Panc1 (cell line): ENCODE results near the gene ATP5F1E. TPM values are rescaled to one million over a fixed set of nuclear protein-coding genes. Genes with fewer than 3 reads are reported as not detected.

Experiments
- ATAC-seq: fragments of 200-7000 bp; cut with Tn5 transposase; 2 replicates; pipeline ENCODE4 v1.9.1; 2020; ENCODE audit warnings: mild to moderate bottlenecking, moderate library complexity
- Bru-seq: library from RNA; stranded (reverse); fragments of 400-500 nt; gene quantifications from one replicate; lab custom pipeline; 2021; lab: Mats Ljungman, UMichigan
- BruChase-seq, 2 experiments: library from RNA; stranded (reverse); fragments of 400-500 nt; gene quantifications; one replicate each; lab custom pipeline; 2021; lab: Mats Ljungman, UMichigan
- BruUV-seq: library from RNA; stranded (reverse); fragments of 400-500 nt; replicated peaks from 2 replicates; lab custom pipeline; 2021; lab: Mats Ljungman, UMichigan
- CTCF ChIA-PET: fragments of 300-600 bp; sonication (Branson Sonifier 250); formaldehyde crosslinking; loops from one replicate; lab custom pipeline; 2022; ENCODE audit warnings: antibody characterized with exemption; lab: Charles Lee
- POLR2A ChIA-PET: fragments of 300-600 bp; sonication (Branson Sonifier 250); formaldehyde crosslinking; loops from one replicate; lab custom pipeline; 2022; ENCODE audit warnings: antibody characterized with exemption; lab: Charles Lee
- DNase-seq: peaks from one replicate; pipeline ENCODE4 v3.0.0-alpha.2; 2010; ENCODE audit warnings: low read depth, low spot score
- H3K27ac ChIP-seq: 2 replicates; pipeline ENCODE4 v1.5.1; 2011; ENCODE audit warnings: mild to moderate bottlenecking, low read length, inconsistent platforms
- H3K27me3 ChIP-seq: fragments of 200-500 bp; sonication (Bioruptor generic); 2 replicates; pipeline ENCODE4 v1.6.0; 2014; ENCODE audit warnings: low read length, inconsistent platforms; ENCODE audit not compliant: control insufficient read depth, insufficient read depth
- H3K36me3 ChIP-seq: fragments of 200-500 bp; sonication (Bioruptor generic); 2 replicates; pipeline ENCODE4 v1.5.1; 2014; ENCODE audit warnings: inconsistent platforms, mild to moderate bottlenecking, low read length, moderate library complexity; ENCODE audit not compliant: control insufficient read depth, insufficient read depth
- H3K4me1 ChIP-seq: 2 replicates; pipeline ENCODE4 v1.5.1; 2011; ENCODE audit warnings: inconsistent platforms, mild to moderate bottlenecking, low read length, moderate library complexity; ENCODE audit not compliant: control insufficient read depth, insufficient read depth
- H3K4me3 ChIP-seq, 2 experiments: 2 replicates each; pipeline ENCODE4 v1.5.1; 2011 to 2012; ENCODE audit warnings: low read depth in 2 of 2, low read length in 2 of 2, mild to moderate bottlenecking in 2 of 2, inconsistent platforms in 1 of 2, moderate library complexity in 1 of 2
- H3K9me3 ChIP-seq: fragments of 200-500 bp; sonication (Bioruptor generic); 2 replicates; pipeline ENCODE4 v1.5.1; 2014; ENCODE audit warnings: low read depth, mild to moderate bottlenecking, inconsistent platforms, low read length, moderate library complexity; ENCODE audit not compliant: control insufficient read depth, insufficient read depth
- POLR2AphosphoS5 ChIP-seq: IDR thresholded peaks from 2 replicates; pipeline ENCODE4 v1.6.1; 2012; ENCODE audit warnings: mild to moderate bottlenecking, low read depth, low read length, moderate library complexity
- SIN3A ChIP-seq: IDR thresholded peaks from 2 replicates; pipeline ENCODE4 v1.6.1; 2012; ENCODE audit warnings: low read depth, mild to moderate bottlenecking, low read length, moderate library complexity, borderline replicate concordance; ENCODE audit not compliant: insufficient read depth
- TCF7L2 ChIP-seq: IDR thresholded peaks from 2 replicates; pipeline ENCODE4 v1.6.1; 2011; ENCODE audit warnings: mild to moderate bottlenecking, low read depth, low read length, inconsistent platforms
- in situ Hi-C: cut with HindIII; loops from 2 replicates; pipeline ENCODE4 v1.10.0; 2016; ENCODE audit warnings: low sequenced_read_pairs, low pct_unique_long_range_greater_than_20kb
- intact Hi-C: fragments of 100-400 bp; cut with micrococcal nuclease; formaldehyde crosslinking; loops from one replicate; pipeline ENCODE4 v1.10.0; 2022; ENCODE audit not compliant: unreplicated experiment
- long read RNA-seq: library from polyadenylated mRNA; unstranded; transcript quantifications from one replicate; pipeline ENCODE4 v2.0.0, GENCODE V29; 2021; ENCODE audit not compliant: unreplicated experiment
- polyA plus RNA-seq: library from polyadenylated mRNA; unstranded; fragments of >200 nt; gene quantifications from one replicate; pipeline ENCODE4 v1.2.1, GENCODE V29; 2012; ENCODE audit warnings: missing spikeins; ENCODE audit not compliant: insufficient read length
- total RNA-seq: library from RNA; stranded (reverse); gene quantifications from one replicate; pipeline ENCODE4 v1.2.1, GENCODE V29; 2021; ENCODE audit not compliant: unreplicated experiment
- TF ChIP-seq, protein P1 (sequence below), 2 experiments: IDR thresholded peaks; 2 replicates each; pipeline ENCODE4 v1.6.1; 2011 to 2012; ENCODE audit warnings: low read depth in 2 of 2, control low read depth in 1 of 2, low read length in 1 of 2, mild to moderate bottlenecking in 1 of 2, moderate library complexity in 1 of 2; ENCODE audit not compliant: insufficient read depth in 1 of 2
- TF ChIP-seq, protein P2 (sequence below): fragments of 450-650 bp; IDR thresholded peaks from 2 replicates; pipeline ENCODE4 v1.5.1; 2017; ENCODE audit warnings: mild to moderate bottlenecking

Gene ATP5F1E
- 90.6 TPM for total RNA-seq
- polyA plus RNA-seq: 203 TPM
- Bru-seq, nascent RNA: percentile 94 among the genes with signal in this experiment
- BruChase-seq, experiment 1, labeled RNA remaining after a 2-hour chase: percentile 64 among the genes with signal in this experiment
- BruChase-seq, experiment 2, labeled RNA remaining after a 6-hour chase: percentile 62 among the genes with signal in this experiment
- long read RNA-seq, transcript ATP5F1E-201 (3 exons, 3,665 nt): major isoform, 257 of 271 reads
- long read RNA-seq, partial matches to known transcripts: 14 of 271 reads
- long read RNA-seq, other reads (novel, unspliced or antisense): 0 of 271 reads

DNA sequence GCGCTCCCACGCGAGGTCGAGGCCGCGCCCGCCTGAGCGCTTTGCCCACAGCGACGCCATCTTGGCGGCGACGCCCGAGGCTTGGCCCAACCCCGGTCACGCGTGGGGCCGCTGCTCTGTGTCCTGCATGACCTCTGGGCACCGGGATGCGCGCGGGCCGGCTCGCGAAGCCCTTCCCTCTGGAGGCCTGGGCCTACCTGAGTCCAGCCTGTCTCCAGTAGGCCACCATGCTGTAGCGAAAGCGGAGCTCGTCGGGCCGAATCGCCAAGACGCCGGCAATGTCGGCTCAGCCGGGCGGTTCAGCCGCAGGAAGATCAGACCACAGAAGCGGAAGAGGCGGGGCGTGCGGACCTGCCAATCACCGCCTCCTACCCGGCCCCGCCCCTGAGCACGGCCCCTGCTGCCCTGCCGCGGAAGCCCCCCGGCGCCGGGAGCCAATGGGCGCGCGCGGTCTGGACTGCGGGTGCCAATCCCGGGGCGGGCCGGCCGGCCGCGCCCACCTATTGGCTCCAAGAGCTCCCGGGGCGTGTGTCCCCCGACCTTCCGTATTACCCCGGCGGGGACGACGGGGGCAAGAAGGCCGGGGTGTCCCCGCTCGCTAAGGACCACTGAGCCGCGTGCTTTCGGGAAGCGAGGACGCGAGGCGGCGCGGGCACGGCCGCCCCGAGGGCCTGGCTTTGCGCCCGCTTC, at the start of gene ATP5F1E:
ATP5F1E (minus strand) TSS at position 313 of the 690 bp plus-strand sequence; CDS start at position 229, 84 bp downstream.
- peak within 1 kb of the TSS; percentile 97 for H3K27ac ChIP-seq
- ATAC-seq (peak; percentile 99), DNase-seq (peak; percentile 41)
- H3K4me1 ChIP-seq: peaks cover 40% of the 10 kb centered on the region
- POLR2A ChIA-PET: interaction anchor here (0.6 to 1.0 kb wide), 3 partner anchors 11 to 1781 kb away, joined by 4 to 8 read pairs (median 4); partner anchors contain the start of gene PRELID3B
- TF ChIP-seq SIN3A: peak; percentile 80; the same call in 1 of the 2 replicates
- TF ChIP-seq, protein P1, sequence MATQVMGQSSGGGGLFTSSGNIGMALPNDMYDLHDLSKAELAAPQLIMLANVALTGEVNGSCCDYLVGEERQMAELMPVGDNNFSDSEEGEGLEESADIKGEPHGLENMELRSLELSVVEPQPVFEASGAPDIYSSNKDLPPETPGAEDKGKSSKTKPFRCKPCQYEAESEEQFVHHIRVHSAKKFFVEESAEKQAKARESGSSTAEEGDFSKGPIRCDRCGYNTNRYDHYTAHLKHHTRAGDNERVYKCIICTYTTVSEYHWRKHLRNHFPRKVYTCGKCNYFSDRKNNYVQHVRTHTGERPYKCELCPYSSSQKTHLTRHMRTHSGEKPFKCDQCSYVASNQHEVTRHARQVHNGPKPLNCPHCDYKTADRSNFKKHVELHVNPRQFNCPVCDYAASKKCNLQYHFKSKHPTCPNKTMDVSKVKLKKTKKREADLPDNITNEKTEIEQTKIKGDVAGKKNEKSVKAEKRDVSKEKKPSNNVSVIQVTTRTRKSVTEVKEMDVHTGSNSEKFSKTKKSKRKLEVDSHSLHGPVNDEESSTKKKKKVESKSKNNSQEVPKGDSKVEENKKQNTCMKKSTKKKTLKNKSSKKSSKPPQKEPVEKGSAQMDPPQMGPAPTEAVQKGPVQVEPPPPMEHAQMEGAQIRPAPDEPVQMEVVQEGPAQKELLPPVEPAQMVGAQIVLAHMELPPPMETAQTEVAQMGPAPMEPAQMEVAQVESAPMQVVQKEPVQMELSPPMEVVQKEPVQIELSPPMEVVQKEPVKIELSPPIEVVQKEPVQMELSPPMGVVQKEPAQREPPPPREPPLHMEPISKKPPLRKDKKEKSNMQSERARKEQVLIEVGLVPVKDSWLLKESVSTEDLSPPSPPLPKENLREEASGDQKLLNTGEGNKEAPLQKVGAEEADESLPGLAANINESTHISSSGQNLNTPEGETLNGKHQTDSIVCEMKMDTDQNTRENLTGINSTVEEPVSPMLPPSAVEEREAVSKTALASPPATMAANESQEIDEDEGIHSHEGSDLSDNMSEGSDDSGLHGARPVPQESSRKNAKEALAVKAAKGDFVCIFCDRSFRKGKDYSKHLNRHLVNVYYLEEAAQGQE (IDR thresholded peaks at IDR 0.05; ENCODE audit: insufficient read depth in 1 of 2, low read depth in 2 of 2, low read length in 1 of 2): no peak
- TF ChIP-seq POLR2AphosphoS5: peak; percentile 94
- TF ChIP-seq, protein P2, sequence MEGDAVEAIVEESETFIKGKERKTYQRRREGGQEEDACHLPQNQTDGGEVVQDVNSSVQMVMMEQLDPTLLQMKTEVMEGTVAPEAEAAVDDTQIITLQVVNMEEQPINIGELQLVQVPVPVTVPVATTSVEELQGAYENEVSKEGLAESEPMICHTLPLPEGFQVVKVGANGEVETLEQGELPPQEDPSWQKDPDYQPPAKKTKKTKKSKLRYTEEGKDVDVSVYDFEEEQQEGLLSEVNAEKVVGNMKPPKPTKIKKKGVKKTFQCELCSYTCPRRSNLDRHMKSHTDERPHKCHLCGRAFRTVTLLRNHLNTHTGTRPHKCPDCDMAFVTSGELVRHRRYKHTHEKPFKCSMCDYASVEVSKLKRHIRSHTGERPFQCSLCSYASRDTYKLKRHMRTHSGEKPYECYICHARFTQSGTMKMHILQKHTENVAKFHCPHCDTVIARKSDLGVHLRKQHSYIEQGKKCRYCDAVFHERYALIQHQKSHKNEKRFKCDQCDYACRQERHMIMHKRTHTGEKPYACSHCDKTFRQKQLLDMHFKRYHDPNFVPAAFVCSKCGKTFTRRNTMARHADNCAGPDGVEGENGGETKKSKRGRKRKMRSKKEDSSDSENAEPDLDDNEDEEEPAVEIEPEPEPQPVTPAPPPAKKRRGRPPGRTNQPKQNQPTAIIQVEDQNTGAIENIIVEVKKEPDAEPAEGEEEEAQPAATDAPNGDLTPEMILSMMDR: no peak
- no TSS peak for BruUV-seq
- intact Hi-C loops: no loop called here
- in situ Hi-C loops: no loop called here
- H3K9me3 ChIP-seq: no peaks in the 10 kb centered on the region
- peaks cover 67% of the 10 kb centered on the region for H3K36me3 ChIP-seq
- no peaks in the 10 kb centered on the region for H3K27me3 ChIP-seq
- CTCF ChIA-PET: interaction anchor here (0.5 to 1.1 kb wide), 5 partner anchors 12 to 464 kb away, joined by 3 to 7 read pairs (median 4); no protein-coding TSS in a partner anchor
- H3K4me3 ChIP-seq: peak within 1 kb of the TSS; percentile 91 to 93

GRCh38 chr20:59081036-59081435, 48.9 kb upstream of the ATP5F1E start:
- H3K36me3 ChIP-seq: no peaks in the 10 kb centered on the region
- no peaks in the 10 kb centered on the region for H3K4me1 ChIP-seq
- TF ChIP-seq POLR2AphosphoS5 (no peak), TCF7L2 (no peak), SIN3A (no peak)
- TF ChIP-seq, protein P1 (IDR thresholded peaks at IDR 0.05; ENCODE audit: insufficient read depth in 1 of 2, low read depth in 2 of 2, low read length in 1 of 2): no peak
- TF ChIP-seq, protein P2: no peak
- H3K4me3 ChIP-seq: no peak overlapping the region
- BruUV-seq: no TSS peak
- H3K9me3 ChIP-seq: no peaks in the 10 kb centered on the region
- H3K27me3 ChIP-seq: peaks cover 11% of the 10 kb centered on the region
- no peak overlapping the region for H3K27ac ChIP-seq
- no peak for ATAC-seq
- ChIA-PET CTCF (interaction anchor here (0.6 kb wide), 1 partner anchor 107 kb away, joined by 3 read pairs; no protein-coding TSS in a partner anchor), POLR2A (no interaction called here)
- in situ Hi-C loops (no loop called here), intact Hi-C loops (no loop called here)
- DNase-seq: no peak
